NK-92 (cell line): ENCODE results near the gene DPP10.

ENCODE experiments used
- DNase-seq: peaks from one replicate; lab custom pipeline; 2025; ENCODE audit not compliant: unreplicated experiment; lab: John Stamatoyannopoulos, UW

The DPP10 gene

DNA sequence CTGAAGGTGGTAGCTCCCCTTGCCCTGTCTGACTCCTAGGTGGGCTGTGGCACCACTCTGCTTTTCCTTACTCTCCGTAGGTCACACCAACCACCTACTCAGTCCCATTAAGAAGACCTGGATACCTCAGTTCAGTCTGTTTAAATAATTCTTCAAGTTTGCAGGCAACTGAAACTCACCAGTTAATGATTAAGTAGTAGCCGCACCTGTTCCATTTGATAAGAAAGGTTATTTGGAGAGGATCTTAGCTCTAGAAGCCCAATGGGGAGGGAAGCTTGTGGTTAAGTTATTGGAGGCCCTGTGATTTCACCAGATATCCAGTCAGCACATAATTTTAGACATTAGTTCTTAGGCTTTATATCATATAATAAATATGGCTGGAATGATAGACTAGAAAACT lies 1193.0 kb downstream of the DPP10 start:
- DNase-seq = no peak

GRCh38 chr2:115649731-115650130 lies 1207.3 kb downstream of the DPP10 start:
- DNase-seq = no peak

DNA sequence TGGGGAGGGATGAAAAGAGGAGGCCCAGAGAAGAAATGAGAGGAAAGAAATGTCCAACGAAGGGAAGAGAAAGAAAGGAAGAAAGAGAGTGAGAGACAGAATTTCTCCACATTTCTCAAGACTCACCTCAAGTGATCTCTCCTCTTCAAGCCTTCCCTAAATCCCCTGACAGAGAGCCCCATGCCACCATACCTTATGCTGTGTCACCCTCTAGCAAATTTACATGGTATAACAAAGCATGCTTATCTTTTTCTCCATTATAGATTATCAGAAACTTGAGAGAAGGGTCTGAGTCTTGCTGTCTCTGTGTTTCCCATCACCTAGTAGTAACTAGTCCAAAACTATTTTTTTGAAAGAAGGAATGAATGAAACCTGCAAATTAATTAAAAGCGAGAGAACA lies 1208.4 kb downstream of the DPP10 start:
- DNase-seq = no peak

DNA sequence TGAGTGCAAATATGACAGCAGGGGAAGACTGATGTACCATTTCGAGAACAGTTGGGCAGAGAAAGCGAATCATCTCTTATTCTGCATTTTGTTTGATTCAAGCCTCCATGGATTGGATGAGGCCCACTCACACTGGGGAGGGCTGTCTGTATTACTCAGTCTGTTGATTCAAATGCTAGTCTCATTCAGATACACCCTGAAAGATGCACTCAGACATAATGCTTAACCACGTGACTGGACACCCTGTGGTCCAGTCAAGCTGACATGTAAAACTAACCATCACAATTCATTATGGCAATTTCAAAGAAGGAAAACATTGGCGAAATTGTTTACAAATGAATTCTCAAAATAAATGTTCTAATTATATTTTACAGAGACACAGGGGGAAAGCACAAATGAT lies 1210.2 kb downstream of the DPP10 start:
- no peak for DNase-seq

DNA sequence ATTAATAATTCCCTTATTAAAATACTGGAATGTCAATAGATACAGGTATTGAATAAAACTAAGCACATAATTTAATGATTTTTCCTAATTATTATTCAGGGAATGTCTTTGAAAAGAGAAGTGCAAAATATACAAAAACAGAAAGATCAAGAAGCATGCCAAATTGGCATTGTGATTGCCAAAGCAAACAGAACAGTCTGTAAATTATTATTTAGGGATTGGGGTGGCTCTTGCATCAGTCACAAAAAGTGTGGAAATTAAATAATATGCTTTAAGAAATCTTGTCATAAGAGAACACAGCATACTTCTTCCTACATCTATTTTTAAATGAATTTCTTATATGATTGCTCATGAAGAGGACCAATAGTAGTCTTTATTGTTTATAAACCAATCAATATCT lies 1211.9 kb downstream of the DPP10 start:
- DNase-seq = no peak

DNA sequence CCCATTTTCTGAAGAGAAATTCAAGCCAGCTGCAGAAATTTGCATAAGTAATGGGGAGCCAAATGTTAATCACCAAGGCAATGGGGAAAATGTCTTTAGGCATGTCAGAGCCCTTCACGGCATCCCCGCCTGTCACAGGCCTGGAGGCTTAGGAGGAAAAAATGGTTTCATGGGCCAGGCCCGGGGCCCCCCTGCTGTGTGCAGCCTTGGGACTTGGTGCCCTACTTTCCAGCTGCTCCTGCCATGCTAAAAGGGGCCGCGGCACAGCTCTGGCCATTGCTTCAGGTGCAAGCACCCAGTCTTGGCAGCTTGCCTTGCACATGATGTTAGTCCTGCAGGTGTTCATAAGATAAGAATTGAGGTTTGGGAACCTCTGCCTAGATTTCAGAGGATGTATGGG lies 1235.7 kb downstream of the DPP10 start:
- DNase-seq = no peak

- DNase-seq = no peak
Measured at GRCh38 chr2:115684345-115684744, 1241.9 kb downstream of the DPP10 start.

- no peak for DNase-seq
Measured at GRCh38 chr2:115691409-115691808, 1249.0 kb downstream of the DPP10 start.

DNA sequence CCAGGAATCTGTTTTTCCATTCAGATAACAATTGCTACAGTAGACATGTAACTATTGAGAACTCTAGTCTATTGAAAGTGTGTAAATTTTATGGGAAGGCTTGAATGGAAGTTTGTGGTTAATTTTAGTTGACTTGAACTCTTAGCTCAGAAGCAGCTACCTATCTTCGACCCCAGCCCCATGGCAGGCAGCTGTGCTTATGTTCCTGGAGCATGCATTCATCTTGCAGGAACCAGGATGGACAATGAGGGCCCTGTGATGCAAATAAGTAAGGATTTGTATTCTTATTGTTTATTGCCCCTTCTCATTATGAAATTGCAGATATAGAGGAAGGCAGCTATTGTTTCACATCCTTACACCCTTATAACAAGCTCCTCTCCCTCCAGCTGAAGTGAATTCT lies 1252.2 kb downstream of the DPP10 start:
- DNase-seq = no peak

- no peak for DNase-seq
Measured at GRCh38 chr2:115733190-115733775, 1290.8 kb downstream of the DPP10 start.

DNA sequence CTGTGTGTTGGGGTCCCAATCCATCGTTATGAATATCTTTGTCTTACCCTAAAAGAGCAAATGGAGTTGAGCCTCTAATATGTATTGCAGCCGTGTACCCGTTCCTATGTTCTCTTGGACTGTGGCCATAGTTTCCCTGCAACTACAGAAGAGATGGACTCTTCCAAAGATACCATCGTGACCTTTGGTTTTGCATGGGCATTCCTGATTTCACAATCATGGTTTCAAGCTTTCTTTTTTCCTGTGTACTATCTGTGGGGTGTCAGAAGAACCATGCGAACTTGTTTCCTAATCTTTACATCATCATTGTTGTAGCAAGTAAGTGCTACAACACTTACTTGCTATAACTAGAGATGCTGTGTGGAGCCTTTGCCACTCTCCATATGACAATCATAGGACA lies 1295.7 kb downstream of the DPP10 start:
- no peak for DNase-seq

DNA sequence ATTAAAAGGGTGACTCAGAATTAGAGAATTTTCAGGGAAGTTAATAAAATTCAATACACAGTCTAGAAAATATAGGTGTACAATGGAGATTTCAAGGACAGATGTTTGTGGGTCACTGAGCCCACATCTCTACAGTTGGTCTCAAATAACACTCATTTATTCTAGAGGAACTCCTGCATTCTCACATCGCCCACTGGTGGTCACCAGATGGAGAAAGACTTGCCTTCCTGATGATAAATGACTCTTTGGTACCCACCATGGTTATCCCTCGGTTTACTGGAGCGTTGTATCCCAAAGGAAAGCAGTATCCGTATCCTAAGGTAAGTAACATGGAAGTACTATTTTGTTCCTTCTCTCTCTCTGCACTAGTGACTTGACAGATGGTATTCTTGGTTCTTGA lies 1297.1 kb downstream of the DPP10 start:
- DNase-seq = no peak

DNA sequence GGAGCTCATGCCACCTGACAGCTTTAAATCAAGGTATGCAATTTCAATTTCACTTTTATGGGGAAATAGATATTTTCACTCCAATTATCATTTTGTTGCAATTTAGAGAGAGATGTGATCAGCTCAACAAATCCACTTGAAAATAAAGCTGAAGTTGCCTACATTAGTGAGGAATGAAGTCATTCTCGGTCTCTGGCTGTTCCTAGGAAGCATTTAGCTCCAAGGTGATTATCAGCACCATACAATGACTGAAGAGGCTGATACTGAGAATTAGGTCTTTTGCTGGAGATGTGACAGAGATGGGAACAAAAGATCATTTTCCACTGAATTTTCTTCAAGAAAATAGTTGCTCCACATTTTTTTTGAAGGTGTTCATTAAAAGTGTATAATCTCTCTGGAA lies 1303.7 kb downstream of the DPP10 start:
- DNase-seq = no peak

DNA sequence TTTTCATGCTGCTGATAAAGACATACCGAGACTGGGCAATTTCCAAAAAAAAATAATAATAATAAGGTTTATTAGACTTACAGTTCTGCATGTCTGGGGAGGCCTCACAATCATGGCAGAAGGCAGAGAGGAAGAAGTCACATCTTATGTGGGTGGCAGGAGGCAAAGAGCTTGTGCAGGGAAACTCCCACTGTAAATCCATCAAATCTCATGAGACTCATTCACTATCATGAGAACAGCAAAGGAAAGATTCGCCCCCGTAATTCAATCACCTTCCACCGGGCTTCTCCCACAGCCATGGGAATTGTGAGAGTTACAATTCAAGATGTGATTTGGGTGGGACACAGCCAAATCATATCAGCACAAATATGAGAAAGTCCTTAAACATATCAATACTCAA lies 1314.8 kb downstream of the DPP10 start:
- no peak for DNase-seq

GRCh38 chr2:115763601-115764000 lies 1321.2 kb downstream of the DPP10 start:
- no peak for DNase-seq

- DNase-seq = no peak
Measured at GRCh38 chr2:115771516-115771915, 1329.1 kb downstream of the DPP10 start.

GRCh38 chr2:115774361-115774760 lies 1331.9 kb downstream of the DPP10 start:
- DNase-seq = no peak

DNA sequence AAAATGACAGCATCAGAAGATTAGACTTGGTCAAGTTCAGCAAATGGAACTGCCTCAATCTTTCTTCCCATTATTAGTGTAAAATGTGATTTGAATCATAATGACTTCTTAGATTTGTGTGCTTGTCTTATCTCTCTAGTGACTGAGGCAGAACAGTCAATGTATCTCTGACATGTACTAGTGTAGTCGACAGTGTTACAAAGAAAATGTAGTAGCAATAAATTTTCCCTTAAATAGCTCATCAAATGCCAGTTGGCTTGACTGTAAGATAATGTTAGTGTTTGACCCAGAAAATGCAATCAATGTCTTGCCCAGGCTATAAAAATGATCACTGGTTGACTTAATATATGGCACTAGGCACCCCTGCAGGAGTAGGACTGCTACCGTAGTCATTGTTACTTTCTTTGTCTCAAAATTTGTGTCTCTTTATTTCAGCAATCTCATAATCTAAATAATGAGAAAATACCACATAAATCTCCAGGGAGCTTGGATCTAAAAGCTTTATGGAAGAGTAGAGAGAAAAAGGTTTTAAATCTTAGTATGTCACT lies 1336.7 kb downstream of the DPP10 start:
- no peak for DNase-seq

- no peak for DNase-seq
Measured at GRCh38 chr2:115782286-115782685, 1339.8 kb downstream of the DPP10 start.

DNA sequence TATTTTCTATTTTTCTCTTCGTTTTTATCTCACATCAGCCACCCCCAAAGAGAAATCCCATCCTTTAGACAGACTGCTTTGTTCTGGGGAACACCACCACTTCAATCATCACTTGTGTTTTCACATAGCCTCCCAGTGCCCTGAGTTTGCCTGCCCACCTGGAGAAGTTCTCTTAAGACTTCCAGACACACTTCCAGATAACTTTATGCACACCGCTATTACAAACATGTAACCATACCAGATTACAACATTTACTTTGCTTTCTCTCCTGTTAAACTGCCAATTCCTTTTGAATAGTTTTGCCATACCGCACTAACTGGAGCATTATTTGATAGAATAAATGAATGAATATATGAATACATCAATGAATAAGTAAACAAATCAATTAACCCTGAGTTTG lies 1353.6 kb downstream of the DPP10 start:
- DNase-seq = no peak

GRCh38 chr2:115807276-115807675 lies 1364.8 kb downstream of the DPP10 start:
- no peak for DNase-seq

DNA sequence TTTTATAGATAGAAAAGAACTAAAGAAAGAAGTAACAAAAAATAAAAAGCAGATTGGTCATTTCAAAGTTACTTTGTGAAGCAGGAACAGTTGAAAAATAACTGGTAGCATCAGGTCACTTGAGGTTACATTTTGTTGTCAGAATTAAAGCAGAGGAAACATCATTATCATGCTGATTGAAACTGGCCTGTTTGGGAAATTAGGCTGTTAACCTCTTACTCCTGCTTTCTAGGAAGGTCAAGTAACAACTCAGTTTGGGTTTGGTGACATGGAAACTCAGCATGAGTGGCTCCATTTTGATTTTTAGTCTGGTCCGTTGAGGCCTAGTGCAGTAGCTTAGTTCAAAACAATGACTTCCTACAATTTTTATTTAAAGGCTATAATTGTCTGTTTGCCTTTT lies 1383.5 kb downstream of the DPP10 start:
- no peak for DNase-seq

DNA sequence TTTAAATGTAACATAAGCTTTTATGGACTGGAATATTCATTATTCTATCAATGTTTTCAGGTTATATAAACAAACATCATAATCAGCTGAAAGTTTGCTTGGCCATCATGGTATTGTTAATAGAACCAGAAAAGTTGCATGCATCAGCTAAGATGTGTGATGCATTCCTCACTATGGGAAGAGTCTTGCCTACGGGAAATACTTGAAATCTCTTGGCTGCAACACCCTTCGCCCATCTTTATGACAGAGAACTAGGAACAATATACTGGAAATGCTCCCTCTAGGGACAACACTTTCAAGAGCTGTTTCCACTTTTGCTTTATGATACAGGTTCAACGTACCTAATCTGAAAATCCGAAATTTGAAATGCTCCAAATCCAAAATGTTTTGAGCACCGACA lies 1390.8 kb downstream of the DPP10 start:
- no peak for DNase-seq
